PC-3 (cell line): ENCODE results near the gene SLC25A23. TPM values are rescaled to one million over a fixed set of nuclear protein-coding genes. Genes with fewer than 3 reads are reported as not detected.

ENCODE experiments used
- ATAC-seq: fragments of 200-7000 bp; cut with Tn5 transposase; 2 replicates; pipeline ENCODE4 v1.9.1; 2020; ENCODE audit warnings: mild to moderate bottlenecking, moderate library complexity
- BruUV-seq: library from RNA; stranded (reverse); fragments of 400-500 nt; replicated peaks from 2 replicates; lab custom pipeline; 2021; lab: Mats Ljungman, UMichigan
- CTCF ChIA-PET: fragments of 300-600 bp; sonication (Branson Sonifier 250); formaldehyde crosslinking; loops from one replicate; lab custom pipeline; 2022; ENCODE audit warnings: antibody characterized with exemption; lab: Charles Lee
- POLR2A ChIA-PET: fragments of 300-600 bp; sonication (Branson Sonifier 250); formaldehyde crosslinking; loops from one replicate; lab custom pipeline; 2022; ENCODE audit warnings: antibody characterized with exemption; ENCODE audit not compliant: unreplicated experiment; lab: Charles Lee
- DNase-seq: peaks from one replicate; pipeline ENCODE4 v3.0.0-alpha.2; 2015
- H2AFZ ChIP-seq: fragments of 300-600 bp; sonication (generic); 2 replicates; pipeline ENCODE4 v1.6.0; 2016; ENCODE audit warnings: antibody characterized with exemption, low read length
- H3F3A ChIP-seq: fragments of 300-600 bp; sonication (generic); one replicate; pipeline ENCODE4 v1.6.0; 2017; ENCODE audit warnings: antibody characterized with exemption, low read length, control low read depth, mild to moderate bottlenecking; ENCODE audit not compliant: unreplicated experiment
- H3K27ac ChIP-seq: fragments of 300-600 bp; sonication (generic); 2 replicates; pipeline ENCODE4 v1.5.1; 2016; ENCODE audit warnings: mild to moderate bottlenecking, low read length
- H3K27me3 ChIP-seq: fragments of 300-600 bp; sonication (generic); 2 replicates; pipeline ENCODE4 v1.6.1; 2016; ENCODE audit warnings: low read length, mixed read lengths
- H3K36me3 ChIP-seq: fragments of 300-600 bp; sonication (generic); 2 replicates; pipeline ENCODE4 v1.6.1; 2016; ENCODE audit warnings: low read depth, mixed run types, low read length, mixed read lengths
- H3K4me1 ChIP-seq: fragments of 300-600 bp; sonication (generic); 2 replicates; pipeline ENCODE4 v1.5.1; 2016; ENCODE audit warnings: low read length; ENCODE audit not compliant: insufficient read depth
- H3K4me2 ChIP-seq: fragments of 300-600 bp; sonication (generic); 2 replicates; pipeline ENCODE4 v1.6.0; 2016; ENCODE audit warnings: low read length
- H3K4me3 ChIP-seq: fragments of 300-600 bp; sonication (generic); 2 replicates; pipeline ENCODE4 v1.5.1; 2016; ENCODE audit warnings: mild to moderate bottlenecking, low read length, mixed read lengths
- H3K79me2 ChIP-seq: fragments of 300-600 bp; sonication (generic); 2 replicates; pipeline ENCODE4 v1.6.1; 2017; ENCODE audit warnings: low read length, mixed read lengths
- H3K9ac ChIP-seq: fragments of 300-600 bp; sonication (generic); 2 replicates; pipeline ENCODE4 v1.6.0; 2016; ENCODE audit warnings: mild to moderate bottlenecking, low read length
- H3K9me2 ChIP-seq: fragments of 300-600 bp; sonication (generic); replicated peaks from 2 replicates; pipeline ENCODE4 v1.6.1; 2016; ENCODE audit warnings: mixed run types, low read length, mixed read lengths
- H3K9me3 ChIP-seq: fragments of 300-600 bp; sonication (generic); 2 replicates; pipeline ENCODE4 v1.6.1; 2016; ENCODE audit warnings: low read length, mixed read lengths
- H4K20me1 ChIP-seq: fragments of 300-600 bp; sonication (generic); 2 replicates; pipeline ENCODE4 v1.6.1; 2016; ENCODE audit warnings: low read length, mixed read lengths
- CTCF ChIP-seq: fragments of 300-600 bp; sonication (generic); conservative IDR thresholded peaks from 2 replicates; pipeline ENCODE4 v1.5.1; 2017; ENCODE audit warnings: antibody characterized with exemption, low read depth, mild to moderate bottlenecking, low read length
- EZH2 ChIP-seq: fragments of 300-600 bp; sonication (generic); IDR thresholded peaks from one replicate; pipeline ENCODE4 v1.6.1; 2017; ENCODE audit warnings: antibody characterized with exemption, mild to moderate bottlenecking, low read length; ENCODE audit not compliant: unreplicated experiment
- EZH2phosphoT487 ChIP-seq: fragments of 300-600 bp; sonication (generic); IDR thresholded peaks from 2 replicates; pipeline ENCODE4 v1.6.1; 2018; ENCODE audit warnings: mild to moderate bottlenecking, antibody characterized with exemption, low read length, borderline replicate concordance
- intact Hi-C: fragments of 100-400 bp; cut with micrococcal nuclease; formaldehyde crosslinking; loops from 2 replicates; pipeline ENCODE4 v1.9.0; 2023
- total RNA-seq: library from RNA; depleted of rRNA; stranded (reverse); fragments of >200 nt; gene quantifications from 2 replicates; pipeline ENCODE4 v1.2.3, GENCODE V29; 2014

Gene SLC25A23
- total RNA-seq, 1 experiment from 2014 or later: 61.4 TPM

DNA sequence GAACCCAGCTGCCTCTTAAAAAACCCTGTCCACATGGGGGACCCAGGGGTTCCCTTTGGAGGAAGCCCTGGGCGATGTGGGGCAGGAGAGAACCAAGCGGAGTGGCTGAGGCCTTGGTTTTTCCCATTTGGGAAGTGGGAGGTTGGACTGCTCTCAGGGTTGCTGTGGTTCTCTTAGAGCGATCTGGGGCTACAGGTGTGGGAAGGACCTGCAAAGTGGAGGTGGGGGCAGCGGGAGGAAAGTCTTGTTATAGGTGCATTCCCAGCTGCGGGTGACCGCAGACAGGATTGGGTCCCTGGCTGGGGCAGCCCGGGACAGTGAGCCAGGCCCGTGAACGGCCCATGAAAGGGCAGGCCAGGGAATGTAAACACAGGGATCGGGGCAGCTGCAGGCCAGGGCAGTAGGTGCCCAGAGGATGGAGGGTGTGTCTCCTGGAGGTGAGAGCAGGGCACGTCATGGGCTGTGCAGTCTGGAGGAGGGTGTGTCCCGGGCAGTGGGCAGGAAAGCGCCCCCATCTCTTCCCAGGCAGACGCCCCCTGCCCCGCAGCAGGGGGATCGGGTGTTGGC lies 814 bp downstream of the SLC25A23 start:
- POLR2A ChIA-PET: no interaction called here
- CTCF ChIA-PET: no interaction called here
- no peak for ATAC-seq
- Histone ChIP-seq H3K27me3 (no peaks in the 10 kb centered on the region), H3K4me1 (peaks cover 8% of the 10 kb centered on the region), H3K9me3 (no peaks in the 10 kb centered on the region), H3F3A (no peaks in the 10 kb centered on the region), H2AFZ (peak overlapping the region; percentile 75), H3K79me2 (no peaks in the 10 kb centered on the region), H3K9me2 (no peaks in the 10 kb centered on the region), H3K9ac (peak overlapping the region; percentile 39; the same call in 1 of the 2 replicates), H4K20me1 (no peaks in the 10 kb centered on the region), H3K27ac (no peak overlapping the region), H3K4me3 (peak overlapping the region; percentile 68), H3K36me3 (peaks cover 24% of the 10 kb centered on the region), H3K4me2 (peak overlapping the region; percentile 97)
- TF ChIP-seq CTCF: no peak
- DNase-seq: peak; percentile 14
- intact Hi-C loops: no loop called here
- BruUV-seq: TSS peak; percentile 33

- Histone ChIP-seq H3K9me3 (no peaks in the 10 kb centered on the region), H4K20me1 (no peaks in the 10 kb centered on the region), H3K4me1 (peaks cover 8% of the 10 kb centered on the region), H3K4me2 (peak overlapping the region; percentile 97; the same call in 1 of the 2 replicates), H3F3A (no peaks in the 10 kb centered on the region), H3K27me3 (no peaks in the 10 kb centered on the region), H3K4me3 (peak overlapping the region; percentile 68; the same call in 1 of the 2 replicates), H3K9me2 (no peaks in the 10 kb centered on the region), H3K9ac (no peak overlapping the region), H2AFZ (no peak overlapping the region), H3K36me3 (peaks cover 26% of the 10 kb centered on the region), H3K27ac (no peak overlapping the region), H3K79me2 (no peaks in the 10 kb centered on the region)
- intact Hi-C loops: no loop called here
- DNase-seq: no peak
- TF ChIP-seq EZH2 (no peak), EZH2phosphoT487 (no peak), CTCF (no peak)
- BruUV-seq: no TSS peak
- ChIA-PET POLR2A (no interaction called here), CTCF (no interaction called here)
- ATAC-seq: no peak
These were observed 1.5 kb downstream of the SLC25A23 start for GRCh38 chr19:6457958-6458694.

- H3K9me3 ChIP-seq: no peaks in the 10 kb centered on the region
- H3K36me3 ChIP-seq: peaks cover 26% of the 10 kb centered on the region
- peaks cover 8% of the 10 kb centered on the region for H3K4me1 ChIP-seq
- H4K20me1 ChIP-seq: no peaks in the 10 kb centered on the region
- no peaks in the 10 kb centered on the region for H3K9me2 ChIP-seq
- no peaks in the 10 kb centered on the region for H3F3A ChIP-seq
- DNase-seq: no peak
- no peak overlapping the region for H3K4me2 ChIP-seq
- ChIA-PET CTCF (no interaction called here), POLR2A (no interaction called here)
- TF ChIP-seq EZH2 (no peak), EZH2phosphoT487 (no peak), CTCF (no peak)
- no peak overlapping the region for H3K9ac ChIP-seq
- no peak for ATAC-seq
- intact Hi-C loops: no loop called here
- H3K27me3 ChIP-seq: no peaks in the 10 kb centered on the region
- no peak overlapping the region for H2AFZ ChIP-seq
- H3K79me2 ChIP-seq: no peaks in the 10 kb centered on the region
- BruUV-seq: no TSS peak
- H3K4me3 ChIP-seq: no peak overlapping the region
- H3K27ac ChIP-seq: no peak overlapping the region
These were observed 3.7 kb downstream of the SLC25A23 start for GRCh38 chr19:6455924-6456323.
